ENCODE data around the gene SLC10A1.

SLC10A1 gene

GRCh38 chr14:69808919-69809808 lies 12.1 kb upstream of the SLC10A1 start:
- DNase-seq: no peak

- DNase-seq: no peak
Observed at GRCh38 chr14:69807192-69807591, 10.2 kb upstream of the SLC10A1 start.

- DNase-seq: no peak
Observed at GRCh38 chr14:69804902-69805301, 7.9 kb upstream of the SLC10A1 start.

GRCh38 chr14:69803753-69804152 lies 6.7 kb upstream of the SLC10A1 start:
- no peak for DNase-seq

- no peak for DNase-seq
Observed at GRCh38 chr14:69798339-69798735, 1.3 kb upstream of the SLC10A1 start.

GRCh38 chr14:69797573-69798338 lies 715 bp upstream of the SLC10A1 start:
- no peak for DNase-seq

- no peak for DNase-seq
Observed at GRCh38 chr14:69795691-69796090, 1.4 kb downstream of the SLC10A1 start.

- DNase-seq: no peak
Observed at GRCh38 chr14:69794791-69795190, 2.2 kb downstream of the SLC10A1 start.

- no peak for DNase-seq
Observed at GRCh38 chr14:69792887-69793421, 4.1 kb downstream of the SLC10A1 start.

GRCh38 chr14:69789118-69789640 lies 7.9 kb downstream of the SLC10A1 start:
- no peak for DNase-seq

- no peak for DNase-seq
Observed at GRCh38 chr14:69786603-69787002, 10.4 kb downstream of the SLC10A1 start.

GRCh38 chr14:69784942-69785341 lies 12.1 kb downstream of the SLC10A1 start:
- no peak for DNase-seq

GRCh38 chr14:69780952-69781351 lies 16.1 kb downstream of the SLC10A1 start:
- no peak for DNase-seq

GRCh38 chr14:69780092-69780491 lies 16.9 kb downstream of the SLC10A1 start:
- DNase-seq: no peak

- no peak for DNase-seq
Observed at GRCh38 chr14:69779088-69779487, 18.0 kb downstream of the SLC10A1 start.

- no peak for DNase-seq
Observed at GRCh38 chr14:69776875-69777453, 20.1 kb downstream of the SLC10A1 start.

- DNase-seq: no peak
Observed at GRCh38 chr14:69775012-69775411, 22.0 kb downstream of the SLC10A1 start.

GRCh38 chr14:69773571-69774276 lies 23.3 kb downstream of the SLC10A1 start:
- DNase-seq: no peak

- no peak for DNase-seq
Observed at GRCh38 chr14:69772082-69773017, 24.7 kb downstream of the SLC10A1 start.

GRCh38 chr14:69771136-69771535 lies 25.9 kb downstream of the SLC10A1 start:
- no peak for DNase-seq

GRCh38 chr14:69770559-69770958 lies 26.5 kb downstream of the SLC10A1 start:
- no peak for DNase-seq
